Prostate gland (tissue), 2 donors: ENCODE data around the gene KRT33B. TPM values are rescaled to one million over a fixed set of nuclear protein-coding genes. Genes with fewer than 3 reads are reported as not detected.

Source experiments
- DNase-seq: peaks from one replicate; pipeline ENCODE4 v3.0.0-alpha.2; 2019; ENCODE audit warnings: low spot score
- H3K27ac ChIP-seq, 2 donors: fragments of 200-600 bp; sonication (generic); 2 replicates each; pipeline ENCODE4 v1.5.1; 2017 to 2019
- H3K27me3 ChIP-seq: fragments of 200-600 bp; sonication (generic); replicated peaks from 2 replicates; pipeline ENCODE4 v1.5.1; 2019; ENCODE audit not compliant: insufficient read depth
- H3K36me3 ChIP-seq, 2 donors: fragments of 200-600 bp; sonication (generic); 1 replicate in 1 of 2; 2 replicates in 1 of 2; pipeline versions ENCODE4 v1.5.1 to v1.8.1; 2017 to 2019
- H3K4me1 ChIP-seq: fragments of 200-600 bp; sonication (generic); replicated peaks from 2 replicates; pipeline ENCODE4 v1.5.1; 2019
- H3K4me3 ChIP-seq, 2 donors: fragments of 200-600 bp; sonication (generic); 2 replicates each; pipeline ENCODE4 v1.5.1; 2017 to 2019
- H3K9me3 ChIP-seq: fragments of 200-600 bp; sonication (generic); 2 replicates; pipeline ENCODE4 v1.5.1; 2017
- CTCF ChIP-seq, 4 experiments: fragments of 200-600 bp in 2 of 4; fragments of 450-650 bp in 2 of 4; sonication (generic) in 2 of 4; IDR thresholded peaks; 1 replicate in 3 of 4; 2 replicates in 1 of 4; pipeline ENCODE4 v1.5.1; 2016 to 2019; ENCODE audit warnings: antibody characterized with exemption in 4 of 4, mild to moderate bottlenecking in 2 of 4, moderate library complexity in 2 of 4
- POLR2A ChIP-seq: fragments of 450-650 bp; IDR thresholded peaks from one replicate; pipeline ENCODE4 v1.6.1; 2016; ENCODE audit warnings: antibody characterized with exemption, mild to moderate bottlenecking
- POLR2AphosphoS5 ChIP-seq: sonication (generic); formaldehyde crosslinking; IDR thresholded peaks from one replicate; pipeline ENCODE4 v1.6.1; 2017; ENCODE audit warnings: antibody characterized with exemption
- WGBS: methylation state at CpG from one replicate; pipeline ENCODE4 v1.1.5; 2018; 5-methylcytosine and 5-hydroxymethylcytosine counted together
- intact Hi-C: fragments of 100-400 bp; cut with DNase I; formaldehyde crosslinking; loops from one replicate; pipeline ENCODE4 v1.14.2; 2022
- total RNA-seq, 2 donors: library from RNA; depleted of rRNA; stranded (reverse); fragments of >200 nt; gene quantifications; one replicate each; pipeline ENCODE4 v1.1.0, GENCODE V29; 2016

The KRT33B gene
- total RNA-seq, 2 donors from 2014 or later = not detected

- Histone ChIP-seq H3K9me3 (no peaks in the 10 kb centered on the region), H3K27me3 (no peaks in the 10 kb centered on the region), H3K36me3 (no peaks in the 10 kb centered on the region), H3K27ac (no peak overlapping the region), H3K4me3 (no peak overlapping the region), H3K4me1 (no peaks in the 10 kb centered on the region)
- 84% methylated on average over 9 of the region's 10 CpGs for WGBS
- TF ChIP-seq CTCF (IDR thresholded peaks at IDR 0.05) (no peak), POLR2AphosphoS5 (no peak), POLR2A (no peak)
- intact Hi-C loops = loop anchor here (5.0 kb wide), 1 partner anchor 322 kb away; no protein-coding TSS in a partner anchor
- DNase-seq = no peak
These were observed 44.5 kb downstream of the KRT33B start for GRCh38 chr17:41325126-41325525.

GRCh38 chr17:41324180-41325075 lies 45.2 kb downstream of the KRT33B start:
- no peaks in the 10 kb centered on the region for H3K27me3 ChIP-seq
- DNase-seq = peak; percentile 48
- 67% methylated on average over 16 of the region's 16 CpGs for WGBS
- H3K4me3 ChIP-seq = no peak overlapping the region
- no peaks in the 10 kb centered on the region for H3K4me1 ChIP-seq
- H3K36me3 ChIP-seq = no peaks in the 10 kb centered on the region
- no peaks in the 10 kb centered on the region for H3K9me3 ChIP-seq
- TF ChIP-seq POLR2AphosphoS5 = no peak
- TF ChIP-seq POLR2A = no peak
- TF ChIP-seq CTCF (IDR thresholded peaks at IDR 0.05) = peak in 2 of 4 experiments; percentile 48 to 54
- H3K27ac ChIP-seq = no peak overlapping the region
- intact Hi-C loops = loop anchor here (5.0 kb wide), 1 partner anchor 323 kb away; no protein-coding TSS in a partner anchor

- Histone ChIP-seq H3K27me3 (no peaks in the 10 kb centered on the region), H3K27ac (no peak overlapping the region), H3K36me3 (no peaks in the 10 kb centered on the region), H3K4me1 (no peaks in the 10 kb centered on the region), H3K4me3 (no peak overlapping the region), H3K9me3 (no peaks in the 10 kb centered on the region)
- DNase-seq = no peak
- intact Hi-C loops = loop anchor here (2.0 kb wide), 1 partner anchor 414 kb away; no protein-coding TSS in a partner anchor
- WGBS = 89% methylated on average over 11 of the region's 11 CpGs
- TF ChIP-seq POLR2A (no peak), CTCF (IDR thresholded peaks at IDR 0.05) (no peak), POLR2AphosphoS5 (no peak)
These were observed 46.4 kb downstream of the KRT33B start for GRCh38 chr17:41322903-41323895.

- Histone ChIP-seq H3K4me1 (no peaks in the 10 kb centered on the region), H3K27me3 (no peaks in the 10 kb centered on the region), H3K9me3 (no peaks in the 10 kb centered on the region), H3K36me3 (no peaks in the 10 kb centered on the region), H3K27ac (no peak overlapping the region), H3K4me3 (no peak overlapping the region)
- DNase-seq = peak; percentile 43
- 27% methylated on average over 5 of the region's 5 CpGs for WGBS
- intact Hi-C loops = loop anchor here (2.0 kb wide), 1 partner anchor 413 kb away; no protein-coding TSS in a partner anchor
- TF ChIP-seq CTCF (IDR thresholded peaks at IDR 0.05) (peak; percentile 41 to 87 (median 68)), POLR2A (no peak), POLR2AphosphoS5 (peak; percentile 49)
These were observed 47.3 kb downstream of the KRT33B start for GRCh38 chr17:41322094-41322902.
